HCT116 (cell line): ENCODE results near the gene IER3IP1. TPM values are rescaled to one million over a fixed set of nuclear protein-coding genes. Genes with fewer than 3 reads are reported as not detected.

Experiments used
- ATAC-seq: fragments of 200-7000 bp; cut with Tn5 transposase; 2 replicates; pipeline ENCODE4 v1.9.1; 2020; ENCODE audit warnings: mild to moderate bottlenecking, moderate library complexity
- BruUV-seq: library from RNA; stranded (reverse); fragments of 400-500 nt; replicated peaks from 2 replicates; lab custom pipeline; 2021; lab: Mats Ljungman, UMichigan
- CTCF ChIA-PET: fragments of 300-600 bp; sonication (Branson Sonifier 250); formaldehyde crosslinking; loops from one replicate; lab custom pipeline; 2021; ENCODE audit warnings: antibody characterized with exemption; lab: Charles Lee
- POLR2A ChIA-PET: fragments of 300-600, 350-600 bp; sonication (Branson Sonifier 250); formaldehyde crosslinking; loops from one replicate; lab custom pipeline; 2021; ENCODE audit warnings: antibody characterized with exemption; lab: Charles Lee
- RAD21 ChIA-PET, 2 experiments: fragments of 300-600 bp; sonication (Branson Sonifier 250); formaldehyde crosslinking; loops; one replicate each; lab custom pipeline; 2023; ENCODE audit warnings: low total read pairs in 2 of 2; ENCODE audit not compliant: uncharacterized antibody in 2 of 2, unreplicated experiment in 2 of 2, low non-redundant PET in 1 of 2; lab: Charles Lee
- DNase-seq: peaks from one replicate; pipeline ENCODE4 v3.0.0-alpha.2; 2010; ENCODE audit warnings: low read depth, low spot score
- H2AFZ ChIP-seq: fragments of 200-600 bp; shearing (Covaris generic), sonication (generic); 2 replicates; pipeline ENCODE4 v1.6.1; 2017; ENCODE audit warnings: low read depth, mixed run types, mixed read lengths, antibody characterized with exemption, low read length; ENCODE audit not compliant: poor library complexity, severe bottlenecking
- H3K27ac ChIP-seq: 2 replicates; pipeline ENCODE4 v1.5.1; 2012; ENCODE audit warnings: low read depth, low read length
- H3K27me3 ChIP-seq: fragments of 200-600 bp; sonication (generic); 2 replicates; pipeline ENCODE4 v1.6.1; 2016; ENCODE audit warnings: mixed run types, low read length, mixed read lengths; ENCODE audit not compliant: insufficient read depth
- H3K36me3 ChIP-seq, 2 experiments: fragments of 200-500 bp in 1 of 2; fragments of 200-600 bp in 1 of 2; sonication (Bioruptor generic) in 1 of 2; sonication (generic) in 1 of 2; 2 replicates each; pipeline versions ENCODE4 v1.5.1 to v1.6.1; 2014 to 2016; ENCODE audit warnings: low read length in 2 of 2, inconsistent platforms in 1 of 2, mixed read lengths in 1 of 2, mixed run types in 1 of 2; ENCODE audit not compliant: insufficient read depth in 2 of 2, control insufficient read depth in 1 of 2
- H3K4me1 ChIP-seq, 2 experiments: fragments of 200-600 bp in 1 of 2; sonication (generic) in 1 of 2; 2 replicates each; pipeline versions ENCODE4 v1.5.1 to v1.6.1; 2012 to 2017; ENCODE audit warnings: low read length in 2 of 2, inconsistent platforms in 1 of 2, mild to moderate bottlenecking in 1 of 2, mixed read lengths in 1 of 2, mixed run types in 1 of 2, moderate library complexity in 1 of 2; ENCODE audit not compliant: insufficient read depth in 2 of 2, control insufficient read depth in 1 of 2
- H3K4me2 ChIP-seq: fragments of 200-600 bp; sonication (generic); 2 replicates; pipeline ENCODE4 v1.6.1; 2017; ENCODE audit warnings: mixed run types, low read length, mixed read lengths
- H3K4me3 ChIP-seq, 2 experiments: fragments of 200-600 bp in 1 of 2; sonication (generic) in 1 of 2; replicated peaks in 1 of 2; 2 replicates each; pipeline ENCODE4 v1.5.1; 2011 to 2016; ENCODE audit warnings: low read length in 2 of 2, control low read depth in 1 of 2, low read depth in 1 of 2, mild to moderate bottlenecking in 1 of 2, mixed read lengths in 1 of 2, mixed run types in 1 of 2
- H3K79me2 ChIP-seq: fragments of 200-600 bp; sonication (generic); 2 replicates; pipeline ENCODE4 v1.6.1; 2017; ENCODE audit warnings: mild to moderate bottlenecking, mixed run types, low read length, moderate library complexity, mixed read lengths; ENCODE audit not compliant: insufficient read depth
- H3K9ac ChIP-seq: fragments of 200-600 bp; sonication (generic); 2 replicates; pipeline ENCODE4 v1.6.1; 2016; ENCODE audit warnings: low read length, mixed read lengths
- H3K9me2 ChIP-seq: fragments of 200-600 bp; sonication (generic), shearing (Covaris generic); 2 replicates; pipeline ENCODE4 v1.6.1; 2017; ENCODE audit warnings: mixed run types, mild to moderate bottlenecking, moderate library complexity; ENCODE audit not compliant: insufficient read depth
- H3K9me3 ChIP-seq, 2 experiments: fragments of 200-500 bp in 1 of 2; fragments of 200-600 bp in 1 of 2; sonication (Bioruptor generic) in 1 of 2; sonication (generic) in 1 of 2; 2 replicates each; pipeline ENCODE4 v1.6.1; 2014 to 2017; ENCODE audit warnings: low read length in 2 of 2, mixed read lengths in 2 of 2, inconsistent platforms in 1 of 2, low read depth in 1 of 2, mild to moderate bottlenecking in 1 of 2, mixed run types in 1 of 2, moderate library complexity in 1 of 2; ENCODE audit not compliant: control insufficient read depth in 1 of 2, insufficient read depth in 1 of 2
- H4K20me1 ChIP-seq: fragments of 200-600 bp; sonication (generic), shearing (Covaris generic); 2 replicates; pipeline ENCODE4 v1.6.1; 2017; ENCODE audit warnings: mixed run types, mild to moderate bottlenecking, moderate library complexity; ENCODE audit not compliant: insufficient read depth
- CEBPB ChIP-seq: IDR thresholded peaks from 2 replicates; pipeline ENCODE4 v1.6.1; 2012; ENCODE audit warnings: low read depth
- CTCF ChIP-seq, 3 experiments: fragments of 200-600 bp in 1 of 3; sonication (generic) in 1 of 3; IDR thresholded peaks in 2 of 3; conservative IDR thresholded peaks in 1 of 3; 2 replicates each; pipeline ENCODE4 v1.5.1; 2012 to 2017; ENCODE audit warnings: low read depth in 2 of 3, low read length in 2 of 3, antibody characterized with exemption in 1 of 3, borderline replicate concordance in 1 of 3, control low read depth in 1 of 3, mild to moderate bottlenecking in 1 of 3, mixed read lengths in 1 of 3, mixed run types in 1 of 3, moderate library complexity in 1 of 3; ENCODE audit not compliant: insufficient read depth in 1 of 3
- EGR1 ChIP-seq: IDR thresholded peaks from 2 replicates; pipeline ENCODE4 v1.6.1; 2012; ENCODE audit warnings: low read depth
- EZH2 ChIP-seq: fragments of 200-600 bp; sonication (generic); IDR thresholded peaks from 2 replicates; pipeline ENCODE4 v1.6.1; 2017; ENCODE audit warnings: antibody characterized with exemption, mixed run types
- FOSL1 ChIP-seq: IDR thresholded peaks from 2 replicates; pipeline ENCODE4 v1.6.1; 2012; ENCODE audit warnings: low read depth
- JUND ChIP-seq: IDR thresholded peaks from 2 replicates; pipeline ENCODE4 v1.6.1; 2012
- POLR2A ChIP-seq: IDR thresholded peaks from 2 replicates; pipeline ENCODE4 v1.7.0; 2011; ENCODE audit warnings: borderline replicate concordance; ENCODE audit not compliant: insufficient read depth, insufficient read length; ENCODE audit errors: extremely low read depth
- POLR2AphosphoS5 ChIP-seq: IDR thresholded peaks from 2 replicates; pipeline ENCODE4 v1.6.1; 2011; ENCODE audit warnings: mild to moderate bottlenecking, low read depth, low read length, moderate library complexity
- RAD21 ChIP-seq: IDR thresholded peaks from 2 replicates; pipeline ENCODE4 v1.6.1; 2012; ENCODE audit warnings: low read depth, mild to moderate bottlenecking
- SIN3A ChIP-seq: IDR thresholded peaks from 2 replicates; pipeline ENCODE4 v1.6.1; 2012; ENCODE audit warnings: low read depth
- SP1 ChIP-seq: IDR thresholded peaks from 2 replicates; pipeline ENCODE4 v1.6.1; 2012; ENCODE audit warnings: low read depth
- SRF ChIP-seq: IDR thresholded peaks from 2 replicates; pipeline ENCODE4 v1.6.1; 2012; ENCODE audit warnings: low read depth
- TCF7L2 ChIP-seq: IDR thresholded peaks from 2 replicates; pipeline ENCODE4 v1.7.0; 2011; ENCODE audit warnings: borderline replicate concordance, inconsistent platforms; ENCODE audit not compliant: insufficient read depth, insufficient read length; ENCODE audit errors: extremely low read depth
- ZNF274 ChIP-seq: fragments of 200-500 bp; sonication (Bioruptor generic); IDR thresholded peaks from 2 replicates; pipeline ENCODE4 v1.6.1; 2014; ENCODE audit warnings: mild to moderate bottlenecking, low read depth, low read length, inconsistent platforms
- intact Hi-C: fragments of 100-400 bp; cut with micrococcal nuclease; formaldehyde crosslinking; loops from 2 replicates; pipeline ENCODE4 v1.10.0; 2022
- total RNA-seq: library from RNA; stranded (reverse); gene quantifications from one replicate; pipeline ENCODE4 v1.2.1, GENCODE V29; 2021; ENCODE audit not compliant: unreplicated experiment
- TF ChIP-seq, protein P1 (sequence below): IDR thresholded peaks from 2 replicates; pipeline ENCODE4 v1.6.1; 2012
- TF ChIP-seq, protein P2 (sequence below): IDR thresholded peaks from 2 replicates; pipeline ENCODE4 v1.6.1; 2012

Gene IER3IP1
- total RNA-seq, 1 experiment from 2014 or later = 12.0 TPM

DNA sequence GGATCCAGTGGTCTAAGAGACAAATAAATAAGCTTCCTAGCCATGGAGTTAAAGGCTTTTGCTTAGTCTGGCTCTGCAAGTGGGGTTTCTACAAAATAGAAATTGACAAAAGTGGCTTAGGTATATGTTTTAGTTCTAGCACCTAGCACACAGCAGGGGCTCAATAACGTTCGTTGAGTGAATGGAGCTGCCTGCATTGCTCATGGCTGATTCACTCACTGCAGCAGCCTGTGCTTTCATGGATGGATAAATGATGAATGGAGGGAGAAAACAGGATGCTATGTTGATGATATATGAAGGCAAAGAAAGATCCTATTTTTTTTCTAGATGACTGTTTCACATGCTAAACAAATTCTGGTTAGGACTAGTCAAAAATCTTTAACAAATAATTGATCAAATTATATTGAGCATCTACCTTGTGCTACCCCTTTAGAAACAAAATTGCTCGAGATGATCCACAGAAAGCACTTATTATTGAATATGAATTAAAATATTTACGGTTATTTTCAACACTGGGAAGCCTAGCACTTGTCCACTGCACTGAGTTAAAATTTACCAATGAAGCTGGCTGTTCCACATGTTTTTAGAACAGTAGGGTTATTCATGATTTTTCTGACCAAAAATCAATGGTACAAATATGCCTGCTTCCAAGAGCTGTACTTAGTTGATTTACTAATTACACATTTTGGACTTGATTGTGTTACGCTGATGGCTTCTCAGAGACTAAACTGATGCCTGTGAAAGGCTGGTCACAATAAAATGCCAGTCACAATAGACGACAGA lies 65.5 kb downstream of the IER3IP1 start:
- H3K79me2 ChIP-seq = no peaks in the 10 kb centered on the region
- H3K4me2 ChIP-seq = no peak overlapping the region
- DNase-seq (no peak), ATAC-seq (no peak)
- H3K27me3 ChIP-seq = no peaks in the 10 kb centered on the region
- H3K9ac ChIP-seq = no peak overlapping the region
- intact Hi-C loops = no loop called here
- ChIA-PET RAD21 (interaction anchor here in 1 of 2 experiments (1.1 kb wide), 1 partner anchor 94 kb away, joined by 3 read pairs; no protein-coding TSS in a partner anchor), CTCF (no interaction called here), POLR2A (no interaction called here)
- H3K4me3 ChIP-seq = no peak overlapping the region
- no peaks in the 10 kb centered on the region for H3K4me1 ChIP-seq
- no peaks in the 10 kb centered on the region for H4K20me1 ChIP-seq
- no peaks in the 10 kb centered on the region for H3K9me3 ChIP-seq
- TF ChIP-seq JUND (no peak), CTCF (IDR thresholded peaks at IDR 0.05 in 2 of 3, conservative IDR thresholded peaks at IDR 0.05 in 1 of 3; ENCODE audit: borderline replicate concordance in 1 of 3, insufficient read depth in 1 of 3, low read depth in 2 of 3, low read length in 2 of 3) (no peak), ZNF274 (no peak), POLR2AphosphoS5 (no peak), CEBPB (no peak), TCF7L2 (no peak), FOSL1 (no peak), POLR2A (no peak), EZH2 (no peak), EGR1 (no peak), SRF (no peak), RAD21 (no peak), SP1 (no peak), SIN3A (no peak)
- TF ChIP-seq, protein P1, sequence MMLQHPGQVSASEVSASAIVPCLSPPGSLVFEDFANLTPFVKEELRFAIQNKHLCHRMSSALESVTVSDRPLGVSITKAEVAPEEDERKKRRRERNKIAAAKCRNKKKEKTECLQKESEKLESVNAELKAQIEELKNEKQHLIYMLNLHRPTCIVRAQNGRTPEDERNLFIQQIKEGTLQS = no peak
- TF ChIP-seq, protein P2, sequence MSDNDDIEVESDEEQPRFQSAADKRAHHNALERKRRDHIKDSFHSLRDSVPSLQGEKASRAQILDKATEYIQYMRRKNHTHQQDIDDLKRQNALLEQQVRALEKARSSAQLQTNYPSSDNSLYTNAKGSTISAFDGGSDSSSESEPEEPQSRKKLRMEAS = no peak
- TF ChIP-seq, all 23 proteins: peak for 0
- no peak overlapping the region for H3K27ac ChIP-seq
- no TSS peak for BruUV-seq
- H3K36me3 ChIP-seq = peaks cover 6 to 7% of the 10 kb centered on the region in 2 experiments; a peak in 2 of 4 replicates
- no peaks in the 10 kb centered on the region for H3K9me2 ChIP-seq
- H2AFZ ChIP-seq = no peak overlapping the region
